K562 (cell line): Measurements from ENCODE around the gene FMO1. TPM values are rescaled to one million over a fixed set of nuclear protein-coding genes. Genes with fewer than 3 reads are reported as not detected.
"Not testable (repeated sequence)": the region's sequence is repeated elsewhere in the genome, so short reads cannot be mapped to it uniquely, and the experiment has no call there.

Experiments
- ATAC-seq: fragments of 200-7000 bp; cut with Tn5 transposase; 3 replicates; pipeline ENCODE4 v1.9.1; 2020; ENCODE audit warnings: moderate library complexity
- BruUV-seq: library from RNA; stranded (reverse); fragments of 400-500 nt; replicated peaks from 2 replicates; lab custom pipeline; 2021; lab: Mats Ljungman, UMichigan
- CTCF ChIA-PET: fragments of 300-600 bp; formaldehyde crosslinking; extraction: SDS; loops from one replicate; lab custom pipeline; 2021; ENCODE audit warnings: low intra/inter-chr PET ratio; lab: Yijun Ruan, JAX
- POLR2A ChIA-PET: fragments of 300-600, 350-650 bp; sonication (Branson Sonifier 250); formaldehyde crosslinking; extraction: SDS; loops from one replicate; lab custom pipeline; 2021; ENCODE audit warnings: antibody characterized with exemption, inconsistent platforms; lab: Yijun Ruan, JAX
- DNase-seq, 4 experiments: peaks; one replicate each; pipeline versions ENCODE4 v3.0.0 to v3.0.0-alpha.2; 2011 to 2018; ENCODE audit warnings: low spot score in 3 of 4, mixed read lengths in 3 of 4; ENCODE audit errors: extremely low read depth in 1 of 4
- FAIRE-seq: peaks from 2 replicates; lab custom pipeline; 2011; peaks lifted over from hg19 to GRCh38; lab: Jason Lieb, UNC
- H2AFZ ChIP-seq: 2 replicates; pipeline ENCODE4 v1.6.0; 2011; ENCODE audit warnings: low read depth, low read length, control low read depth, inconsistent platforms
- H3K27ac ChIP-seq: fragments of 200-600 bp; 3 replicates; pipeline ENCODE4 v1.8.0; 2011; ENCODE audit warnings: low read depth, mild to moderate bottlenecking, control low read depth, inconsistent platforms, low read length, moderate library complexity, mixed read lengths; ENCODE audit errors: extremely low read depth
- H3K27me3 ChIP-seq, 2 experiments: fragments of 300-600 bp in 1 of 2; 2 replicates in 1 of 2; 3 replicates in 1 of 2; pipeline versions ENCODE4 v1.6.0 to v1.8.0; 2011; ENCODE audit warnings: inconsistent platforms in 2 of 2, low read length in 2 of 2, mild to moderate bottlenecking in 1 of 2, mixed read lengths in 1 of 2, moderate library complexity in 1 of 2; ENCODE audit not compliant: control insufficient read depth in 2 of 2, insufficient read depth in 2 of 2
- H3K36me3 ChIP-seq: fragments of 300-600 bp; 3 replicates; pipeline ENCODE4 v1.8.0; 2011; ENCODE audit warnings: mild to moderate bottlenecking, low read length, inconsistent platforms; ENCODE audit not compliant: control insufficient read depth, insufficient read depth
- H3K4me1 ChIP-seq, 2 experiments: fragments of 200-600 bp in 1 of 2; replicated peaks in 1 of 2; 2 replicates in 1 of 2; 3 replicates in 1 of 2; pipeline versions ENCODE4 v1.5.1 to v1.8.0; 2011; ENCODE audit warnings: inconsistent platforms in 2 of 2, low read length in 2 of 2, mild to moderate bottlenecking in 1 of 2, mixed read lengths in 1 of 2, moderate library complexity in 1 of 2; ENCODE audit not compliant: control insufficient read depth in 2 of 2, insufficient read depth in 2 of 2
- H3K4me2 ChIP-seq: 2 replicates; pipeline ENCODE4 v1.6.1; 2011; ENCODE audit warnings: low read length, control low read depth, inconsistent platforms, mixed read lengths; ENCODE audit not compliant: insufficient read depth
- H3K4me3 ChIP-seq: fragments of 200-600 bp; sonication (generic), shearing (Covaris generic); 2 replicates; pipeline ENCODE4 v1.5.1; 2016; ENCODE audit warnings: control low read depth, inconsistent platforms
- H3K79me2 ChIP-seq: fragments of 200-600 bp; 3 replicates; pipeline ENCODE4 v1.8.0; 2011; ENCODE audit warnings: low read length, inconsistent platforms; ENCODE audit not compliant: control insufficient read depth, insufficient read depth
- H3K9ac ChIP-seq, 2 experiments: 2 replicates each; pipeline versions ENCODE4 v1.6.0 to v1.6.1; 2011; ENCODE audit warnings: low read depth in 2 of 2, low read length in 2 of 2, control low read depth in 1 of 2, inconsistent platforms in 1 of 2, mild to moderate bottlenecking in 1 of 2, mixed read lengths in 1 of 2; ENCODE audit not compliant: insufficient read depth in 1 of 2
- H3K9me1 ChIP-seq: one replicate; pipeline ENCODE4 v1.6.0; 2011; ENCODE audit warnings: inconsistent platforms, mild to moderate bottlenecking, low read length, moderate library complexity; ENCODE audit not compliant: control insufficient read depth, insufficient read depth
- H3K9me3 ChIP-seq: replicated peaks from 2 replicates; pipeline ENCODE4 v1.5.1; 2011; ENCODE audit warnings: low read depth, low read length, inconsistent platforms; ENCODE audit not compliant: control insufficient read depth, insufficient read depth
- H4K20me1 ChIP-seq: replicated peaks from 2 replicates; pipeline ENCODE4 v1.6.1; 2011; ENCODE audit warnings: low read length, inconsistent platforms, mixed read lengths; ENCODE audit not compliant: control insufficient read depth, insufficient read depth
- FOXJ3 ChIP-seq: sonication (generic); formaldehyde crosslinking; IDR thresholded peaks from 2 replicates; pipeline ENCODE4 v1.4.0; 2020; ENCODE audit warnings: mild to moderate bottlenecking, missing genetic modification reagents
- HEY1 ChIP-seq: fragments of 250-450 bp; sonication (Bioruptor Pico); IDR thresholded peaks from 2 replicates; pipeline ENCODE4 v1.5.0; 2020; ENCODE audit warnings: mild to moderate bottlenecking, moderate library complexity, borderline replicate concordance
- NFIC ChIP-seq: fragments of 450-650 bp; IDR thresholded peaks from 2 replicates; pipeline ENCODE4 v1.6.1; 2017; ENCODE audit warnings: mild to moderate bottlenecking, inconsistent platforms
- PRMT5 ChIP-seq: sonication (generic); formaldehyde crosslinking; IDR thresholded peaks from 2 replicates; pipeline ENCODE4 v1.5.0; 2020; ENCODE audit warnings: missing genetic modification reagents
- SMC3 ChIP-seq: conservative IDR thresholded peaks from 2 replicates; pipeline ENCODE4 v1.6.1; 2011; ENCODE audit warnings: low read depth, low read length, improper control_type of control experiment; ENCODE audit not compliant: insufficient read depth
- WGBS: fragments of 100-300 bp; shearing (Covaris generic); methylation state at CpG from one replicate; pipeline ENCODE4 v1.1.6; 2016; ENCODE audit warnings: low coverage, mixed read lengths; ENCODE audit not compliant: insufficient coverage; ENCODE audit errors: missing lambda C conversion rate; 5-methylcytosine and 5-hydroxymethylcytosine counted together
- in situ Hi-C: fragments of 300-500 bp; cut with MboI; formaldehyde crosslinking; loops from 4 replicates; pipeline ENCODE4 v1.15.0; 2018; ENCODE audit warnings: inconsistent platforms, mixed read lengths
- intact Hi-C: fragments of 100-400 bp; cut with micrococcal nuclease; formaldehyde crosslinking; loops from 2 replicates; pipeline ENCODE4 v1.14.2; 2022
- polyA plus RNA-seq, 8 experiments: library from polyadenylated mRNA; depleted of rRNA in 4 of 8; stranded (reverse) in 5 of 8; unstranded in 3 of 8; fragments of >200 nt; fragmentation: Nextera tagmentation in 2 of 8; fragmentation: Illumina TruSeq in 1 of 8; extraction: Ambion mirVana in 2 of 8; extraction: Trizol in 1 of 8; gene quantifications; 2 replicates each; pipeline versions ENCODE4 v1.2.1 to v1.2.3, GENCODE V29; 2011 to 2014; ENCODE audit warnings: inconsistent platforms in 1 of 8, missing spikeins in 1 of 8
- total RNA-seq, 7 experiments: library from RNA; depleted of rRNA in 6 of 7; stranded (reverse); fragments of >200 nt in 6 of 7; fragmentation: Illumina TruSeq in 2 of 7; extraction: Trizol in 2 of 7; gene quantifications; 2 replicates each; pipeline versions ENCODE4 v1.2.1 to v1.2.3, GENCODE V29; 2011 to 2021; ENCODE audit warnings: low replicate concordance in 1 of 7
- TF ChIP-seq, protein P1 (sequence below): fragments of 150-350 bp; IDR thresholded peaks from 2 replicates; pipeline ENCODE4 v1.6.1; 2014; ENCODE audit warnings: low read depth, mild to moderate bottlenecking, low read length, borderline replicate concordance
- TF ChIP-seq, protein P2 (sequence below), 2 experiments: fragments of 450-650 bp; IDR thresholded peaks; 2 replicates each; pipeline ENCODE4 v1.6.1; 2018; ENCODE audit warnings: mild to moderate bottlenecking in 2 of 2, low read depth in 1 of 2; ENCODE audit not compliant: partially characterized antibody in 2 of 2
- TF ChIP-seq, protein P3 (sequence below): fragments of 250-450 bp; sonication (Bioruptor Pico); IDR thresholded peaks from 2 replicates; pipeline ENCODE4 v1.8.0; 2021; ENCODE audit warnings: moderate library complexity, mild to moderate bottlenecking, inconsistent platforms
- TF ChIP-seq, protein P4 (sequence below): fragments of 250-450 bp; sonication (Bioruptor Pico); IDR thresholded peaks from 2 replicates; pipeline ENCODE4 v1.9.0; 2021; ENCODE audit warnings: mild to moderate bottlenecking

FMO1 gene
- total and polyA plus RNA-seq, 9 of the 15 experiments (the other 6 are each of a cell fraction or from before 2014, with no cell fraction given): not detected

DNA sequence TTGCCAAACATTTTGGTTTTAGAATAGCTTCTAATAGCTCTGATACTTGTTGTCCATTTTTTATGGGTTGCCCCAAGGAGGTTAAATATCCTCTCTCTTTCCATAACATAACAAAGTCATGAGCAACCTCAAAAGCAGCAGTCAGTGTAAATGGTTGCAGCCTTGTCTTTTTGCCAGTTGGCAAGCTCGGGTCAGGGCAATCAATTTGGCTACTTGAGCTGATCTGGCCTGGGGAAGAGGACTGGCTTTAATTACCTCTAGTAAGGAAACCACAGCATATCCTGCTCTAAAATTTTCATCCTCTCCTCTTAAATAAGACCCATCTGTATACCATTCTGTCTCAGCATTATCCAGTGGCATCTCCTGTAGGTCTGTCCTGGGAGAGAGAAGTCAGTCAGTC lies 44.5 kb downstream of the FMO1 start (continued):
- TF ChIP-seq HEY1 (CRISPR knock-in tag) (no peak), FOXJ3 (CRISPR knock-in tag) (no peak), SMC3 (no peak), PRMT5 (CRISPR knock-in tag) (no peak), NFIC (no peak)
- TF ChIP-seq, protein P1, sequence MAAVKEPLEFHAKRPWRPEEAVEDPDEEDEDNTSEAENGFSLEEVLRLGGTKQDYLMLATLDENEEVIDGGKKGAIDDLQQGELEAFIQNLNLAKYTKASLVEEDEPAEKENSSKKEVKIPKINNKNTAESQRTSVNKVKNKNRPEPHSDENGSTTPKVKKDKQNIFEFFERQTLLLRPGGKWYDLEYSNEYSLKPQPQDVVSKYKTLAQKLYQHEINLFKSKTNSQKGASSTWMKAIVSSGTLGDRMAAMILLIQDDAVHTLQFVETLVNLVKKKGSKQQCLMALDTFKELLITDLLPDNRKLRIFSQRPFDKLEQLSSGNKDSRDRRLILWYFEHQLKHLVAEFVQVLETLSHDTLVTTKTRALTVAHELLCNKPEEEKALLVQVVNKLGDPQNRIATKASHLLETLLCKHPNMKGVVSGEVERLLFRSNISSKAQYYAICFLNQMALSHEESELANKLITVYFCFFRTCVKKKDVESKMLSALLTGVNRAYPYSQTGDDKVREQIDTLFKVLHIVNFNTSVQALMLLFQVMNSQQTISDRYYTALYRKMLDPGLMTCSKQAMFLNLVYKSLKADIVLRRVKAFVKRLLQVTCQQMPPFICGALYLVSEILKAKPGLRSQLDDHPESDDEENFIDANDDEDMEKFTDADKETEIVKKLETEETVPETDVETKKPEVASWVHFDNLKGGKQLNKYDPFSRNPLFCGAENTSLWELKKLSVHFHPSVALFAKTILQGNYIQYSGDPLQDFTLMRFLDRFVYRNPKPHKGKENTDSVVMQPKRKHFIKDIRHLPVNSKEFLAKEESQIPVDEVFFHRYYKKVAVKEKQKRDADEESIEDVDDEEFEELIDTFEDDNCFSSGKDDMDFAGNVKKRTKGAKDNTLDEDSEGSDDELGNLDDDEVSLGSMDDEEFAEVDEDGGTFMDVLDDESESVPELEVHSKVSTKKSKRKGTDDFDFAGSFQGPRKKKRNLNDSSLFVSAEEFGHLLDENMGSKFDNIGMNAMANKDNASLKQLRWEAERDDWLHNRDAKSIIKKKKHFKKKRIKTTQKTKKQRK: no peak
- TF ChIP-seq, protein P2, sequence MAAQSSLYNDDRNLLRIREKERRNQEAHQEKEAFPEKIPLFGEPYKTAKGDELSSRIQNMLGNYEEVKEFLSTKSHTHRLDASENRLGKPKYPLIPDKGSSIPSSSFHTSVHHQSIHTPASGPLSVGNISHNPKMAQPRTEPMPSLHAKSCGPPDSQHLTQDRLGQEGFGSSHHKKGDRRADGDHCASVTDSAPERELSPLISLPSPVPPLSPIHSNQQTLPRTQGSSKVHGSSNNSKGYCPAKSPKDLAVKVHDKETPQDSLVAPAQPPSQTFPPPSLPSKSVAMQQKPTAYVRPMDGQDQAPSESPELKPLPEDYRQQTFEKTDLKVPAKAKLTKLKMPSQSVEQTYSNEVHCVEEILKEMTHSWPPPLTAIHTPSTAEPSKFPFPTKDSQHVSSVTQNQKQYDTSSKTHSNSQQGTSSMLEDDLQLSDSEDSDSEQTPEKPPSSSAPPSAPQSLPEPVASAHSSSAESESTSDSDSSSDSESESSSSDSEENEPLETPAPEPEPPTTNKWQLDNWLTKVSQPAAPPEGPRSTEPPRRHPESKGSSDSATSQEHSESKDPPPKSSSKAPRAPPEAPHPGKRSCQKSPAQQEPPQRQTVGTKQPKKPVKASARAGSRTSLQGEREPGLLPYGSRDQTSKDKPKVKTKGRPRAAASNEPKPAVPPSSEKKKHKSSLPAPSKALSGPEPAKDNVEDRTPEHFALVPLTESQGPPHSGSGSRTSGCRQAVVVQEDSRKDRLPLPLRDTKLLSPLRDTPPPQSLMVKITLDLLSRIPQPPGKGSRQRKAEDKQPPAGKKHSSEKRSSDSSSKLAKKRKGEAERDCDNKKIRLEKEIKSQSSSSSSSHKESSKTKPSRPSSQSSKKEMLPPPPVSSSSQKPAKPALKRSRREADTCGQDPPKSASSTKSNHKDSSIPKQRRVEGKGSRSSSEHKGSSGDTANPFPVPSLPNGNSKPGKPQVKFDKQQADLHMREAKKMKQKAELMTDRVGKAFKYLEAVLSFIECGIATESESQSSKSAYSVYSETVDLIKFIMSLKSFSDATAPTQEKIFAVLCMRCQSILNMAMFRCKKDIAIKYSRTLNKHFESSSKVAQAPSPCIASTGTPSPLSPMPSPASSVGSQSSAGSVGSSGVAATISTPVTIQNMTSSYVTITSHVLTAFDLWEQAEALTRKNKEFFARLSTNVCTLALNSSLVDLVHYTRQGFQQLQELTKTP (IDR thresholded peaks at IDR 0.05; ENCODE audit: low read depth in 1 of 2, partially characterized antibody in 2 of 2): no peak
- TF ChIP-seq, protein P3, sequence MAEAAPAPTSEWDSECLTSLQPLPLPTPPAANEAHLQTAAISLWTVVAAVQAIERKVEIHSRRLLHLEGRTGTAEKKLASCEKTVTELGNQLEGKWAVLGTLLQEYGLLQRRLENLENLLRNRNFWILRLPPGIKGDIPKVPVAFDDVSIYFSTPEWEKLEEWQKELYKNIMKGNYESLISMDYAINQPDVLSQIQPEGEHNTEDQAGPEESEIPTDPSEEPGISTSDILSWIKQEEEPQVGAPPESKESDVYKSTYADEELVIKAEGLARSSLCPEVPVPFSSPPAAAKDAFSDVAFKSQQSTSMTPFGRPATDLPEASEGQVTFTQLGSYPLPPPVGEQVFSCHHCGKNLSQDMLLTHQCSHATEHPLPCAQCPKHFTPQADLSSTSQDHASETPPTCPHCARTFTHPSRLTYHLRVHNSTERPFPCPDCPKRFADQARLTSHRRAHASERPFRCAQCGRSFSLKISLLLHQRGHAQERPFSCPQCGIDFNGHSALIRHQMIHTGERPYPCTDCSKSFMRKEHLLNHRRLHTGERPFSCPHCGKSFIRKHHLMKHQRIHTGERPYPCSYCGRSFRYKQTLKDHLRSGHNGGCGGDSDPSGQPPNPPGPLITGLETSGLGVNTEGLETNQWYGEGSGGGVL: no peak
- TF ChIP-seq, protein P4, sequence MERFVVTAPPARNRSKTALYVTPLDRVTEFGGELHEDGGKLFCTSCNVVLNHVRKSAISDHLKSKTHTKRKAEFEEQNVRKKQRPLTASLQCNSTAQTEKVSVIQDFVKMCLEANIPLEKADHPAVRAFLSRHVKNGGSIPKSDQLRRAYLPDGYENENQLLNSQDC (CRISPR knock-in tag): no peak

- H4K20me1 ChIP-seq, H2AFZ ChIP-seq, H3K4me3 ChIP-seq, CTCF ChIA-PET, intact Hi-C loops, ATAC-seq, H3K4me1 ChIP-seq, H3K9ac ChIP-seq, POLR2A ChIA-PET, H3K36me3 ChIP-seq, in situ Hi-C loops, DNase-seq, FAIRE-seq, H3K9me1 ChIP-seq, H3K27me3 ChIP-seq, H3K4me2 ChIP-seq, H3K9me3 ChIP-seq, H3K27ac ChIP-seq, H3K79me2 ChIP-seq, BruUV-seq: not testable (repeated sequence)
- 0% methylated on average over 7 of the region's 7 CpGs for WGBS
These were observed 47.1 kb downstream of the FMO1 start for GRCh38 chr1:171295383-171295782.
